Measurements from ENCODE around the gene ANKRD30A.

DNA sequence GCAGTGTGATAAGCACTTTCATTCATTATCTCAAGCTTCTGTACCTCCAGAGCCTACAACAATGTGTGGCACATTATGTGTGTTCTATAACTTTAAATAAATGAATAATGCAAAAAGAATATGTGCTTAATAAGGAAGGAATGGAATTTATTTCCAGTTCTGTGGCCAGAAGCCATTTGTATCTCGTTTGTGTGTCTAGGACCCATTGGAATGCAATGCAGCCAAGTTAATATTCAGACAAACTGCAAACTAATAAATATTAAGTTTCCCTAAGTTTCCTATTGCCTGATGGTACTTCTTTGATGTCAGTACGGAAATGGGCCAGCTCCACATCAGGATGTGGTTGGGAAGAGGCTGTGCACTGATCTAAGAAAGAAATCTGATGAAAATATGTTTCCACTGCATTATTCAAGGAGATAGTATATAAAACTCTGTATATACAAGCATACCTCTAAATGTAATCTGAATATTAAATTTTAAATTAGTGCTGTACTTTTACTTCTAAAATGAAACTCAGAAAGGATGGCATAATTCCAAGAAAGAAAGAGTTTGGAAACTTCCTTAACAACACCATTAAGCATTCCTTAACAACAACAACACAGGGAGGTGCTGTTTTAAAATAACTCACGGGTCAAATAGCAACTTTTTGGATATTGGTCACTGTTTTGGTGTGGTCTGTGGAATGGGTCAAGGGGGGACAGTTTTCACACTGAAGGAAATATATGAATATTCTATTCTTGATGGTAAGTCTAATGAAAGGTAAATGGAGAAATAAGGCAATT is 29.4 kb upstream of the ANKRD30A start:
- TF ChIP-seq TAF1 (IDR thresholded peaks at IDR 0.05; ENCODE audit: borderline replicate concordance, insufficient read depth, low read length) = no peak
- no peak for TF ChIP-seq POLR2AphosphoS5 (IDR thresholded peaks at IDR 0.05; ENCODE audit: low read depth, low read length)

Data from PFSK-1 (cell line).